GM19455 (cell line): Measurements from ENCODE around the gene XRCC1.

Experiments
- ATAC-seq: cut with Tn5 transposase; IDR thresholded peaks from one replicate; pipeline ENCODE4 v1.9.1; 2021; ENCODE audit not compliant: unreplicated experiment

The XRCC1 gene

GRCh38 chr19:43495082-43495481 lies 80.2 kb downstream of the XRCC1 start:
- no peak for ATAC-seq
